IPS DF 4.7 (cell line): ENCODE results near the gene CNTN1.
A peak's percentile ranks its signal among the peaks of the same experiment; 100 is the strongest.

Source experiments
- DNase-seq: peaks from one replicate; pipeline ENCODE4 v3.0.0-alpha.2; 2013; ENCODE audit warnings: low spot score; ENCODE audit errors: extremely low read depth

Gene CNTN1

GRCh38 chr12:40959041-40959440 lies 266.8 kb downstream of the CNTN1 start:
- DNase-seq: no peak

- DNase-seq: no peak
Measured at GRCh38 chr12:40963751-40964150, 271.5 kb downstream of the CNTN1 start.

DNA sequence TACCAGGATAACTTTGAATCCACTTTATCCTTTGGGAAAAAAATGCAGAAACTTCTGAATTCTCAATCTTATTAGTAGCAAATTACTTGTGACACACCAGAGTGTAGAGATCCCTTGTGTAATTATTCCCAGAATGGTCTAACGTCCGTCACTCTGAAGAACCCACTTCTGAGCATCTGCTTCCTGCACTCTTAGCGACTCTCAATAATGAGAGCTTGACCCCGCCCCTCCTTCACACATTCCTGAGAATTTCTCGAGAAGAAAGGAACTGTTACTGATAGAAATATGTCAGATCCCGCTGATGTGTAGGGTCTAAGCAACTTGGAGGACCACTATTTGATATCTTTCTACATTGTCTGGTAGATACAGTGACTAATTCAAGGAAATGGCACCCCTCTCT lies 277.6 kb downstream of the CNTN1 start:
- no peak for DNase-seq

- peak; percentile 16 for DNase-seq
Measured at GRCh38 chr12:40970320-40970907, 278.2 kb downstream of the CNTN1 start.

DNA sequence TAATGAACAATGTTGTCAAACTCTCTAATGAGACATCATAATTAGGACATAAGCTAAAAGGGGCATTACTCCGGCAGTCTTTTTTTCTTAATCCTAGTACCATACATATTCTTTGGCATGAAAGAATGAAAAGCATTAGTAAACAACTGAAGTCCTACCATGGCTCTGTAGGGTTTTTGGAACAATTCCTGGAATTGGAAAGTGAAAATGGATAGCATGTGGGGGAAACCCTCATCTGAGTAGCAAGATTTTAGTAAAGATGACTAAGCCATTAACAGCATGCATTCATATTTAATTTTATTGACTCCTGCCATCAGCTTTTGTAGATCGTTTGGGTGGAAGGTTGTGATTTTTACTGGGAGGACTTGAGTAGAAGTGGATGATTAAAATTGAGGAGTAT lies 279.7 kb downstream of the CNTN1 start:
- DNase-seq: no peak

DNA sequence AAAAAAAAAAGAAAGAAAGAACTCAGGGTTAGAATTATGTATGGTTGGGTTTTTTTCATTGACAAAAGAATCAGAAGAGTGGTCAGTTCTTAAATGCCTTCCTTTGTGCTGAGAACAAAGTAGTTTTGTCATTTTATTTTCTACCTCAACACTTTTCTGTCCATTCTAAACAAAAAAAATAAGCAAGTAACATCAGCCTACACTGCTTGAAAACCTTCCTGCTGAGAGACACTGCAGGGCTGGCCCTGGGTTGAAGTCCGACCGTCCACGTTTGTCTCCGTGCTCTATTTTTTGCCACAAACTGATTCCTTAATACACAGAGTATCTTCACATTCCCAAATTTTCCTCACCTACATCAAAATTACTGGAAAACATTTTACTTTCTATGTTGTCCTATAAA lies 284.3 kb downstream of the CNTN1 start:
- no peak for DNase-seq

DNA sequence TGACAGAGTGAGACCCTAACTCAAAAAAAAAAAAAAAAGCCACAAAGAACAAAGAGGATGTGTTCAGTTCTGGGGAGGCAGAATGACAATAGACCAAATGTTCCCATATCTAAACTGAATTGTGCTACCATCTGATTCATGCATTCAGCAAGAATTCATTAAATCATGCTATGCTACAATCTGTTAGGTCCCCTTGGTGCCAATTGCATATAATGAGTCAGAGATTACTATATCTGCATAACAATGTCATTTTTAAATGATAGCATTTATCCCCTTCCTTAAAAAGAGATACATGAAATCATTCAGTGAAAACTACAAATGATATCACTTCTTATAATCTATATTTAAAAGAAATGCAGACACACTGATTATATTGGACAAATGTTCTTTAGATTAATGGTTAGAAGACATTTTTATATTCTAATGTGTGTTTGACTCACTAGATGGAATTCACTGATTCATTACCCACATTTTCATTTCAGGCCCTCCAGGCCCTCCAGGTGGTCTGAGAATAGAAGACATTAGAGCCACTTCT lies 288.3 kb downstream of the CNTN1 start:
- DNase-seq: no peak

DNA sequence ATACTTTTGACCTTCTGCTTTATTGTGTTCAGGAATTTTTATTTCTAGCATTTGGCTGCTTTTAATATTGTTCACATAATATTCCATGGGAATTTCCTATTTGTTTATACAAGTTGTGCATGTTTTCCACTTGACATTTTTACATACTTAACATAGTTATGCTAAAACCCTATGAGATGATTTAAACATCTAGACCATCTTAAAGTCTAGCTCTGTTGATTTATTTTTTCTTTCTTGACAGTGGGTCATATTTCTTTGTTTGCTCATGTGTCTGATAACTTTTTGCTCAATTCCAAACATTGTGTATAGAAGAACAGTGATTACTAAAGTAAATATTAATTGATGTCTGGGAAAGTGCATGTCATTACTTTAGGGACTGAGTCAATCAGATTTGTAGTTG lies 293.8 kb downstream of the CNTN1 start:
- DNase-seq: no peak

DNA sequence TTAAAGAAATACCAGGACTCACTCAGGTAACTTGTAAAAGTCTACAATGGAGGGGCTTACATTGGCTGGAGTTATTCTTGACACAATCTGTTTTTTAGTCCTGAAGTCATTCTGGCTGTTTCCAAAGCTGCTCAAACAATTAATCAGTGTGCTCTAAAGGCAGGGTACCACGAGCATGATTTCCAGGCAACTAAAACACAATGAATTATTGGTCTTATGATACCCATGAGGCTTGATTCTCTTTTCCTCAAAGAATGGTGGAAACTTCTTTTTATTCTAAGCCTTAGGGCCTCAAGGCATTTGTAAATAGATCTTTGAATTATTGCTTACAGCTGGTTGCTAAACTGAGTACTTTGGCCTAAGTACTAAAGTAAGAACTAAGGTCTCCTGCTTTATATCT lies 296.1 kb downstream of the CNTN1 start:
- DNase-seq: no peak

- no peak for DNase-seq
Measured at GRCh38 chr12:40988824-40989223, 296.6 kb downstream of the CNTN1 start.

GRCh38 chr12:40989785-40990184 lies 297.5 kb downstream of the CNTN1 start:
- DNase-seq: no peak

DNA sequence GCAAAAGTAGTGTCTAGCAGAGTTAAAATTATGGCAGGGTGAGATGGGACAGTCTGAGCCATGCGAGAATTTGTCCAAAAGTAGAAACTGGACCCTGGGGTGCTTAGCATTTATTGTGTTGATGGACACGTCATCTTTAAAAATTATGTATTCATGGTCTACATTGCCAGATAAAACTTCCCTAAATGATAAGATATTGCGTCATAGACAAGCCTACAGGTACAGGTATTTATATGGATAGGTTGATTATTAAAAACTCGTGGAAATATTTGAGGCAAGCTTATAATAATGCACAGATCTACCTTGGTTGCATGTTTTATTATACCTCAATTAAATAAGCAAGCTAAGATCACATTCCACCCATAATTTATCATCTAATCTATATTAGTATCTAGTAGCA lies 299.9 kb downstream of the CNTN1 start:
- no peak for DNase-seq

DNA sequence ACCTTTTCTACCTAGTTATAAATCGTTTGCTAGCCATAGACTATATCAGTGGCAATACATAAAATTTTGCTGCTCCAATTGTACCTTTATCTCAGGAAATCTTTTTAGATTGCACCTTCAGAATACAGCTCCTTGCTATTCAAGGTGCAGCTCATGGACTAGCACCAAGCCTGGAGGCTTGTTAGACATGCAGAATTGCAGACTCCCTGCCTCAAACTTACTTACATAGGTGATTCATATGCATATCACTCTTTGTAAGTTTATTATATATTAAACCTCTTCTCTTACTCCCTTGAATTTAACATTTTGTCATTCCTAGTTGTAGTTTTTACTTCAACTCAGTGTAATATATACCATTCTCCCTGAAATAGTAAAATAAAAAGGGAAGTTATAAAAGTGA lies 300.4 kb downstream of the CNTN1 start:
- no peak for DNase-seq

- DNase-seq: no peak
Measured at GRCh38 chr12:40993158-40993557, 300.9 kb downstream of the CNTN1 start.

GRCh38 chr12:40996091-40996490 lies 303.9 kb downstream of the CNTN1 start:
- DNase-seq: no peak

GRCh38 chr12:40999210-40999609 lies 307.0 kb downstream of the CNTN1 start:
- no peak for DNase-seq

DNA sequence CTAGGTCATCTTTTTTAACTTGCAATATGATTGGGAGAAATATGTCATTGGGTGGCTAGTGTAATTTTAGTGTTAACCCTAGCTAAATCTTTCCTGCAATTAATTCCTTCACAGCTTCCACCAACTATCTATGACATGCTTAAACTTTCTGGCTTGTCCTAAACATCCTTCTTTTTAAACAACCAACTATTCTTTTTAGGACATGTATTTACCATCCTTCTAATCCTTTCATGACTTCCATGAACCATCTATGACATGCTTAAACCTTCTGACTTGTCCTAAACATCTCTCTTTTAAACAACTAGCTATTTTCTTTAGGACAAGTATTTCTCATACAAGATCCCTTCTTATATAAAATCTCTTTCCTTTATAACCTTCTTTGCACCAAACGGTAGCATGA lies 316.2 kb downstream of the CNTN1 start:
- no peak for DNase-seq

DNA sequence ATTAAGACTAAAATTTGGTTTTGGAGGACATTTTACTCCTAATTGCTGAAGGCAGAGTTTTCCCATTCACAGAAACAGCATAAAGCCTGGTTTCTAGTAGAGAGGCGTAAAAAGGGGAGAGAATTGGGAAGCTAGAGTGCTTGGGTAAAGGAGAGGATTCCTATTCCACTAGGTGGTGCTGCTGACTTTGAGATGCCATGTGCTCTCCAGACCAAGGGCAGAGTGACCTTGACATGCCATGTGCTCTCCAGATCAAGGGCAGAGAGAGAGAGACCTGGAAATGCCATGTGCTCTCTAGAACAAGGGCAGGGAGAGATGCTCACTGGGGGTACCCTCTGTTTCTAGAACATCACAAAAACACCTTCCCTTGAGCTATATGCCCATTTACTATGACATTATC lies 319.7 kb downstream of the CNTN1 start:
- DNase-seq: no peak

GRCh38 chr12:41013881-41014642 lies 321.8 kb downstream of the CNTN1 start:
- no peak for DNase-seq

DNA sequence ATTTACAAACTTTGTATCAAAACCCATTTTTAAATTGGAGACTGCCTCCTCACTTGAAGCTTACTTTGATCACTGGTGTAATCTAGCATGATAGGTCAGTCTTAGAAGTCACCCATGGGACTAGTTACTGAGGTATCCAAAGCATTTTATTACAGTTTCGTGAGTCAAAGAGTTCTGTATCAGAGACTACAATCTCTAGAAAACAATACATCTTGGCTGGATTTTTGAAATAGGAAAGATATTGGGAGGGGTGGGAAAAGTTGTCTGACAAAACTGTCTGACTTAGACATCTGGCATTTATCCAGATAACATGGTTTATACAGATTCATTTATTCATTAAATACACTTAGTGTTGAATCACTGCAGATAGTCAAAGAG lies 322.4 kb downstream of the CNTN1 start:
- DNase-seq: no peak

DNA sequence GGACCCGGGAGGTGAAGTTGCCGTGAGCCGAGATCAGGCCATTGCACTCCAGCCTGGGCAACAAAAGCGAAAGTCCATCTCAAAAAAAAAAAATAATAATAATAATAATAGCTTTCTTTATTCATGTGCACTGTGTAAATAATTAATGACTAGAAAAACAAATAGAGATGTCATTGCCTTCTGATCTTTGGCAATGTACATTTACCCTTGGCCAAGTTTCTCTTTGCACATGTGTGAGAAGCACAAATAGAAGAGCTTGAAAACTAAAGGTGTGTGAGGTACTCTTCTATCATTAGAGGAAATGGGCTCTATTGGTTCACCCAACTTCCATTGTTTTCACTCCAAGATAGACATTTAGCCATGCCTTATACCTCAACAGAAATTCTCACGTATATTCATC lies 325.8 kb downstream of the CNTN1 start:
- DNase-seq: no peak

GRCh38 chr12:41019461-41019860 lies 327.2 kb downstream of the CNTN1 start:
- DNase-seq: no peak

DNA sequence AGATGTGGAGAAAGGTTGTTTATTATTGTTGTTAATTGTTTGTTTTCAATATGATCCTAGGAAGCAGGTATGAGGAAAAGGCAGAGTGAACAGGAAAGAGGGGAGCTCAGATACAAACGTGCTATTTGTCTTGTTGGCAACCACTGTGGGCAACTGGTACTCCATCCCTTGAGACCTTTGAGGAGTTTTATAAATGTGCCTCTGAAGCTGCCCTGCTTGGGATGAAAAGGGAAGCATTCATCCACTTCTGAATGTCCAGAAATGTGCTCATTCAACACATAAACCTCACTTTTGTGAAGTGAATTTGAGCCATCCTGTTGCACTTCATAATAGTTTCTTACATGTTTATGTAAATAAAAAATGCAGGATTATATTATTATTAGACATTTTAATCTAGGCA lies 331.6 kb downstream of the CNTN1 start:
- DNase-seq: no peak
